ENCODE results near the gene ACKR3. TPM values are rescaled to one million over a fixed set of nuclear protein-coding genes. Genes with fewer than 3 reads are reported as not detected.

Gene ACKR3
- polyA plus RNA-seq, 3 donors from 2014 or later, result 3.1 to 7.8 (median 5.9) TPM

DNA sequence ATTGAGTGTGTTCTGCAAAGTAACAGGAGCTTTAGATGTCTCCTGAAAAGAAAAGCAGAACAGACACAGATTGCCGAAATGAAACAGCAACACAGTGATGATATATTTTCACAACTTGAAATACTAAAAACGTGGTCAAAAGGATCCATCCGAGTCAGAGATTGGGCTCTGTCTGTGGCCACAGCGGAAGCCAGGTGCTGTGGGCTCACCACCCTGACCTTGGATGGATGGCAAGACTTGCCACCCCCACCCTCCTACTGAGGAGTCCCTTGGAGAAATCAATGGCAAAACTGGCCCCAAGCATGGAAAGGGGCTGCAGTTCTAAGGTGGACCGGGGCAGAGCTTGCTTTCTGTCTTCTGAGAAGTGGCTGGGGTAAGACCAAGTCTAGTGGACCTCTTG is 31.4 kb upstream of the ACKR3 start:
- Mint-ChIP-seq H3K36me3 (peaks cover 25 to 33% (median 29%) of the 10 kb centered on the region in 3 donors), H3K27me3 (ENCODE audit: low read depth in 3 of 3) (peaks cover 0 to 4% (median 0%) of the 10 kb centered on the region in 3 donors), H3K9me3 (peaks cover 0 to 2% (median 0%) of the 10 kb centered on the region in 6 donors), H3K4me1 (peaks cover 79 to 85% of the 10 kb centered on the region in 2 donors), H3K27ac (peak overlapping the region; percentile 93 to 100 (median 97)), H3K4me3 (peak overlapping the region; percentile 95 to 99 (median 97))
- DNase-seq, result peak in 2 of 3 donors; percentile 22 to 28

DNA sequence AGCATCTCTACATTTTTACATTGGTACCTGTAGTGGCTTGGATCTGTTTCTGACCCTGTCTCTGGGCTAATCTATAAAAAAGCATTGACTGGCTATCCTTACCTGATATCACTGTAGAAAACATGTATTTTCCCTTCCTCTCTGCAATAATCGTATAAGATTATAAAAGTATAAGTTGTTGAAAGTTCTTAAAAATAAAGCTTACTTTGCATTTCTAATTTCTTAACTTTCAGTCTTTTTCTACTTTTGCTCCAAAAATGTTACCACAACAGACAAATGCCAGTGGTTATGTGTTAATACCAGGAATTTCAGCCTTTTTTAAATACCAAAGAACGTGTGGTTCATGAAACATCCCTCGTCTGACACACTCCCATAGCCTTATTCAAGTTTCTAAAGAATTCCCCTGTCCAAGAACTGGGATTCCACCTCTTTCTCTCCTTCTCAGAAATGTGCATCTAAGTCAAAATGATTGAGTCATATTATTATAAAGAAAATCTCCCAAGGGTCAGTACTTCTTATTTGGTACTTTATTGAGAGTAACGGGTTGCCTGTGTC is 28.5 kb upstream of the ACKR3 start:
- Mint-ChIP-seq H3K27me3 (ENCODE audit: low read depth in 3 of 3) (peaks cover 0 to 4% (median 0%) of the 10 kb centered on the region in 3 donors), H3K9me3 (no peaks in the 10 kb centered on the region), H3K36me3 (peaks cover 25 to 38% (median 29%) of the 10 kb centered on the region in 3 donors), H3K4me3 (peak overlapping the region; percentile 18 to 99 (median 26)), H3K4me1 (peaks cover 91 to 98% of the 10 kb centered on the region in 2 donors), H3K27ac (peak overlapping the region; percentile 51 to 93 (median 86))
- DNase-seq, result no peak

DNA sequence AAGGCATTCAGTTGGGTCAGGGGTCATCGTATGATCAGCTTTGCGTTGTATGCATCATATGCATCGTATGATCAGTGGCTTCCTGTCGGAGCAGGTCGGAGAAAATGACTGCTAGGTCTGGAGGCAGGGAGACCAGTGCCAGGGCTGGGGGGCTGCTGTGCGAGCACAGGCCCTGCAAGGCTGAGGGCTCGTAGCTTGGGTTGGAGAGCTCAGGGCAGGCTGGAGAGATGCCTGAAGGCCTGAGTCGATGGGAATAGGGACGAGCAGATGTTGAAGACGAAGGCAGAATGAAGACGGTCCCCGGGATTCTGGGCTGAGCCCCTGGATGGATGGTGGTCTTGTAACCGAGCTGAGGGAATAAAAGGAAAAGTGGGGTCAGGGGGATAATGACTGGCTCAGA is 25.3 kb upstream of the ACKR3 start:
- Mint-ChIP-seq H3K4me1 (peaks cover 98% of the 10 kb centered on the region in 2 donors), H3K27ac (peak overlapping the region; percentile 94 to 99 (median 95)), H3K9me3 (no peaks in the 10 kb centered on the region), H3K27me3 (ENCODE audit: low read depth in 3 of 3) (no peaks in the 10 kb centered on the region), H3K36me3 (peaks cover 29 to 40% (median 32%) of the 10 kb centered on the region in 3 donors), H3K4me3 (peak overlapping the region; percentile 54 to 91 (median 85))
- DNase-seq, result no peak

DNA sequence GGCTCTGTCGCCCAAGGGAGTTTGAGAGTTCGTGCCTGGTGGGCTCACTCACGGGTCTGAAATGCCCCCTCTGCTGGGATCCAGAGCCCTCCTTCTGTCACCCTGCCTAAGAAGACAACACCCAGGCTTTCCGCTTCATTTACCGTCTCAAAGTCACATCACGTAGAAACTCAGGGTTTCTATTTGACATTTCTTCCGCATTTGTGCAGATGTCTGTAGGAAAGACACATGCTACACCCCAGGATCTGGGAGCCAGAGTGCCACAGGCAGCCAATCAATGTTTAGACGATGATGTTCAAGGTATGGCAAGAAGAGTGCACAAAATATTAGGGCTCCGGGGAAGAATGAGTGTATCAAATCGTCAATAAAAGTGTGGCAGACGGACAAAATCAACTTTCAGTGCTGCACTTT is 24.4 kb upstream of the ACKR3 start:
- Mint-ChIP-seq H3K4me3 (peak overlapping the region; percentile 70 to 91 (median 85)), H3K4me1 (peaks cover 98% of the 10 kb centered on the region in 2 donors), H3K9me3 (no peaks in the 10 kb centered on the region), H3K36me3 (peaks cover 26 to 35% (median 26%) of the 10 kb centered on the region in 3 donors), H3K27ac (peak overlapping the region; percentile 94 to 99 (median 95)), H3K27me3 (ENCODE audit: low read depth in 3 of 3) (no peaks in the 10 kb centered on the region)
- DNase-seq, result no peak

DNA sequence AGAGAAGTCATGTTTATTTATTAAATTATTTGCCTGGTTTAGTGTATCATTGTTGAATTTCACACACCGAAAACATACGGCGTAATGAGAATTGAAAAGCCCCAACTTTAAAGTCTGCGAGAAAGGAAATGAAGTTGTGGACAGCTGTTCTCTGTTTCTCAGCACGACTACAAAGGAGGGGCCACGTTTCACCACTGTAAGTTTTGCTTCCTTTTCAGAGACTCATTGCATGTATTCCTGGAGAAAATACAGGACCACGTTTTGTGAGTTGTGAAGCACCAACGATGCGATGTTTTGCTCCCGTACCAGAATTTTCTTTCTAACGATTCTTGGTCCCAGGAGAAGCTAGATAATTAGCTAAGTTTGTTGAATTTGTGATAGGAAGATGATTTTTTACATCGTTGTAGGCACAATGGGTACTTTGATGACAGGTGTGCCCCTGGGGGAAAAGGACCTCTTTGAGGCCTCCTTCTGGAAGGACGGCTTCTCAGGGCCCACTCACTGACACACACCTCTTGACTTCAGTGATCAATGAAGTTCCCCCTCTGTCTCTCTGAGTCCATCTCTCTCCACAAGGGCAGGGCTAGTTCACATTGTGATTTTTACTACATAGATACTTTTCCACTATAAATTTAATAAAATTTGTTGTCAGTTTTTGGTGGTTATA is 23.7 kb upstream of the ACKR3 start:
- H3K36me3 Mint-ChIP-seq, result peaks cover 24 to 31% (median 31%) of the 10 kb centered on the region in 3 donors
- peak; percentile 40 to 48 (median 43) for DNase-seq
- peak overlapping the region; percentile 70 to 91 (median 85) for H3K4me3 Mint-ChIP-seq
- H3K27ac Mint-ChIP-seq, result peak overlapping the region; percentile 94 to 99 (median 95)
- H3K4me1 Mint-ChIP-seq, result peaks cover 98% of the 10 kb centered on the region in 2 donors
- H3K27me3 Mint-ChIP-seq (ENCODE audit: low read depth in 3 of 3), result no peaks in the 10 kb centered on the region
- H3K9me3 Mint-ChIP-seq, result no peaks in the 10 kb centered on the region

DNA sequence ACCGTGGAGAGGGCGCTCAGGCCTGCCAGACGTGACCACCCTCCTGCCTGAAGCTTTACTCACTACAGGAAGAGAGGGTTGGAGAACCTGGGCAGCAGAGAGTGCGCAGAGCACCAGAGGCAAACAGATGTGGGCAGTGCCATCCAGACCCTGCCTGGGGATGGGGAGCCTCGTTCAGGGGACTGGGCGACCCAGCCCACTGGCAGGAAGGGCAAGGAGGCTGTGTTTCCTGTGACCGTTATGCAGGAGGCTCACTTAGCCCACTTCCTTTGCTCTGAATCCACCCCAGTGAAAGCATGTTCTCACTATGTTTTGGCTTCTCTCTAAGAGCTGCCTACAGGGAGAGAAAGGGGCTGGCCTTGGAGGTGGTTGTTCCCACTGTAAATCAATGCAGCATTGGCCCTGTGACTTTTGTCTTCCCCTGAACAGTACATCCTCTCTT is 23.0 kb upstream of the ACKR3 start:
- peak overlapping the region; percentile 94 to 99 (median 95) for H3K27ac Mint-ChIP-seq
- H3K27me3 Mint-ChIP-seq (ENCODE audit: low read depth in 3 of 3), result no peaks in the 10 kb centered on the region
- H3K4me3 Mint-ChIP-seq, result peak overlapping the region; percentile 70 to 91 (median 85)
- H3K36me3 Mint-ChIP-seq, result peaks cover 19 to 27% (median 25%) of the 10 kb centered on the region in 3 donors
- peaks cover 98% of the 10 kb centered on the region in 2 donors for H3K4me1 Mint-ChIP-seq
- no peaks in the 10 kb centered on the region for H3K9me3 Mint-ChIP-seq
- peak; percentile 55 to 63 (median 62) for DNase-seq

DNA sequence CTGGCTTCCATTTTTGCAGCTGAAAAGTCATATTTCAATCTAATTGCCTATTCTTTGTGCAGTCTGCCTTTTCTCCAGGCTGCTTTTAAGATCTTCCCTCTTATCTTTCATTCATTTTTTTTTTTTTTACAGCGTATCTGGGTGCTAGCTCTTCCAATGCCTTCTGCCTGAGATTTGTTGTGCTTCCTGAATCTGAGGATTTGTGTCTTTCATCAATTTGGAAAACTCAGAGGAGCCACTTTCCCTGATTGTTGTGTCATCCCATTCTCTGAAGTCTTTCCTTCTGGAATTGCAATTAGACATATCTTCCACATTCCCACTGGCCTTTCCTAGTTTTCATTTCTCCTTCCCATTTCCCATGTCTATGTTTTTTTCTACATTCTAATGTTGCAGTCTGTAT is 21.9 kb upstream of the ACKR3 start:
- H3K27ac Mint-ChIP-seq, result peak overlapping the region; percentile 94 to 99 (median 95)
- H3K4me3 Mint-ChIP-seq, result peak overlapping the region; percentile 70 to 91 (median 85)
- peaks cover 98% of the 10 kb centered on the region in 2 donors for H3K4me1 Mint-ChIP-seq
- no peak for DNase-seq
- no peaks in the 10 kb centered on the region for H3K27me3 Mint-ChIP-seq (ENCODE audit: low read depth in 3 of 3)
- no peaks in the 10 kb centered on the region for H3K9me3 Mint-ChIP-seq
- peaks cover 9 to 23% (median 15%) of the 10 kb centered on the region in 3 donors for H3K36me3 Mint-ChIP-seq

DNA sequence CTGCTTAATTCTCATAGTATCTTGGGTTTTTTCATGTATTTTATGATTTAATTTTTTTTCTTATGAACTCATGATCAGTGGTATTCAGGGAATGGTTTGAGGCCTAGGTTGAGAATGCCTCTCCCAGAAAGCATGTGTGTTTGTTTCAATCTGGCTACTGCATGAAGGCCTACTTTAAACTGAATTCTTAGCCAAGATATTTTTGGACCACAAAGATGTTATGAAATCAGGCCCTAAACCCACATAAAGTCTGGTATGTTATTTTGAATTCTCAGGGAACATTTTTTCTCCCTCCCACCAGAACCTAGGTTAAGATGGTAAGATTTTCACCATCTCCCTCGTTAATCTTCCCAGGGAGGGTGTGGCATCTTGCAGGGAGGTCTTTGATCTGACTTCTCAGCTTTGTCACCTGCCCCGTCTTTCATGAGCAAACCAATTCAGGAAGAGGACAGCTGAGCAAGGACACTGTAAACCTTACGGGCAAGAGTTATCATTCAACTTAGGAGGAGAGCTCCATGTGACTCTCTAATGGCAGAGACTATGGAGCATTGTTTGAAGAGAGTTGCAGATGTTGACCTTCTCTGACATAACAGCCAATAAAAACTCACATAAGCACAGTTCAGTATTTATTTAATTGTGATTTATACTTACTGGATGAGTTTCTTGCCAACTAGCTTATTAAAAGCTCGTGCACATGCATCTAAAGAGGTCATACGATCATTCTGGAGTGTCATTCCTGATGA is 21.3 kb upstream of the ACKR3 start:
- Mint-ChIP-seq H3K27ac (peak overlapping the region; percentile 94 to 99 (median 95)), H3K4me1 (peaks cover 98% of the 10 kb centered on the region in 2 donors), H3K36me3 (peaks cover 4 to 18% (median 14%) of the 10 kb centered on the region in 3 donors), H3K4me3 (peak overlapping the region; percentile 70 to 91 (median 85)), H3K27me3 (ENCODE audit: low read depth in 3 of 3) (no peaks in the 10 kb centered on the region), H3K9me3 (no peaks in the 10 kb centered on the region)
- DNase-seq, result no peak

DNA sequence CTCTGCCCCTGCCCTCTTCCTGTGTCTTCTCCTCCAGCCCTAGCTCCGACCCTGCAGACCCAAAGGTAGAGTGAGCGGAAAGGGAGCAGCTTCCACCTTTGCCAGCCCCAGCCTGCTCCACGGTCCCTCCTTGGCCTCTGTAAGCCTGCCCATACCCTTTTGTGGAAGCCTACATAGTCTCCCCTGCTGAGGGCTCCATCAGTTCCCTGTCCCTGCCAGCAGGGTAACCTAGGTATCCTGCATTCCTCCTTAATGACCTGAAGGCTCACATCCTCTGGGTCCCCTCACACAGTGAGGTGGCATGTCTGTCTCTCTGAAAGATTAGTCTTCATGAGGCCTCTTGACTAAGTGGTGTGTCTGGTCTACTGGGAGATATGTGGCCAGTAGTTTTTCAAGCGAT is 20.5 kb upstream of the ACKR3 start:
- Mint-ChIP-seq H3K9me3 (peaks cover 0 to 6% (median 2%) of the 10 kb centered on the region in 6 donors), H3K4me3 (peak overlapping the region in 4 of 5 donors; percentile 40 to 55 (median 50)), H3K27me3 (ENCODE audit: low read depth in 3 of 3) (peaks cover 0 to 1% (median 0%) of the 10 kb centered on the region in 3 donors), H3K27ac (peak overlapping the region; percentile 94 to 99 (median 95)), H3K4me1 (peaks cover 99 to 100% of the 10 kb centered on the region in 2 donors), H3K36me3 (peaks cover 9 to 23% (median 19%) of the 10 kb centered on the region in 3 donors)
- no peak for DNase-seq

DNA sequence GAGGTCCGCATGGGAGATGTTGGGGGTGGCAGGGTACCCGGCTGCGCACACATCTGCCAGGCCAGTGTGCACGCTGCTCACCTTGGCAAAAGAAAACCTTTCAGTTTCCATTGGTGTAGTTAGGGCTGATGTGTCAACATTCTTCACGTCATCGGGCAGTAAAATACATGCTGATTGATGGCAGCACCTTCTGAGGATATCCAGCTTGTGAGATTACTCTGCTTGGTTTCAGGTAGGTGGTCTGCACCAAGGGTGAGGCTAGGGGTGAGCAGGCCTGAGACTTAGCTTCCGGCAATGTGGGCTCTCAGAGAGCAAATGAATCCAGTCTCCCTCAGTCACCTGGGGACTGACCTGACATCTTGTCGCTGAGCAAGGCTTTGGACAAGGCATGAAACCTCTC is 19.3 kb upstream of the ACKR3 start:
- peak overlapping the region in 3 of 5 donors; percentile 14 to 58 (median 53) for H3K4me3 Mint-ChIP-seq

DNA sequence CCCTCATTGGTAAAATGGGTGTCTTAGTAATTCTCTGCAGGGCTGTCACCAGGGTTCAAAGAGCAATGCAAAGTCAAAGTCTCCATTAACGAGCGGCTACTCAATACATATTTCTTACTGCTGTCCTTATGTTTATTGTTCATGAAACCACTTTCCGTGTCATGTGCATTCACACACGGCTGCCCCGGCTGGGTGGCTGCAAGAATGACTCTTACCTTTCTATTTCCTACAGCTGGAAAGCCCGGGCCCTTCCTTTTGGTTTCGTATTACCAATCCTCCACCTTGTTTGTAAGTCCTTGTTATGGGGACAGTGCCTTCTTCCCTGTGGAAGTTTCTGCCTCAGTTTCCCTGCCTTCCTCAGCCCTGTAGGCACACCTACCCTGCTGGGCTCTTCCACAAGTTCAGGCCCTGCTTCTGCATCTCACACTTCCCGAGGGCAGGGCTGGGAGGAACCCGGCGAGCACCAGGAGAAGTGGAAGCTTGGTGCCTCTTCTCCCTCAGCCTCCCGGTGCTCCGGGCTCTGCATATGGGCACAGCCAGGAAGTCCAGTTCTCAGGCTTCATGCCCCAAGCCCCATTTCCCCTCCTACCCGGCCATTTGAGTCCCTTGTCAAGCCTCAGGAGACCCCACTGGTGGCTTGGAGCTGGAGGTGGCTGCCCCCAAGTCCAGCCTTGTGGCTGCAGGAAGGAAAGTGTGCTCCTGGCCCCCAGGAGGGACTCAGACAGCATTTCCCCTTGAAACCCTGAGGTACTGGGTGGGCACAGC is 18.7 kb upstream of the ACKR3 start:
- H3K27me3 Mint-ChIP-seq (ENCODE audit: low read depth in 3 of 3), result peaks cover 0 to 2% (median 0%) of the 10 kb centered on the region in 3 donors
- H3K36me3 Mint-ChIP-seq, result peaks cover 18 to 36% (median 25%) of the 10 kb centered on the region in 3 donors
- DNase-seq, result no peak
- H3K27ac Mint-ChIP-seq, result peak overlapping the region; percentile 84 to 99 (median 94)
- peak overlapping the region in 3 of 5 donors; percentile 49 to 58 (median 53) for H3K4me3 Mint-ChIP-seq
- peaks cover 2 to 17% (median 7%) of the 10 kb centered on the region in 6 donors for H3K9me3 Mint-ChIP-seq
- H3K4me1 Mint-ChIP-seq, result peaks cover 96 to 100% of the 10 kb centered on the region in 2 donors

More for the DNA sequence above, 19.3 kb upstream of the ACKR3 start:
- peak overlapping the region; percentile 84 to 99 (median 94) for H3K27ac Mint-ChIP-seq
- H3K27me3 Mint-ChIP-seq (ENCODE audit: low read depth in 3 of 3), result peaks cover 0 to 2% (median 0%) of the 10 kb centered on the region in 3 donors
- H3K4me1 Mint-ChIP-seq, result peaks cover 96 to 100% of the 10 kb centered on the region in 2 donors
- H3K36me3 Mint-ChIP-seq, result peaks cover 18 to 34% (median 24%) of the 10 kb centered on the region in 3 donors
- peaks cover 2 to 17% (median 7%) of the 10 kb centered on the region in 6 donors for H3K9me3 Mint-ChIP-seq
- DNase-seq, result no peak

DNA sequence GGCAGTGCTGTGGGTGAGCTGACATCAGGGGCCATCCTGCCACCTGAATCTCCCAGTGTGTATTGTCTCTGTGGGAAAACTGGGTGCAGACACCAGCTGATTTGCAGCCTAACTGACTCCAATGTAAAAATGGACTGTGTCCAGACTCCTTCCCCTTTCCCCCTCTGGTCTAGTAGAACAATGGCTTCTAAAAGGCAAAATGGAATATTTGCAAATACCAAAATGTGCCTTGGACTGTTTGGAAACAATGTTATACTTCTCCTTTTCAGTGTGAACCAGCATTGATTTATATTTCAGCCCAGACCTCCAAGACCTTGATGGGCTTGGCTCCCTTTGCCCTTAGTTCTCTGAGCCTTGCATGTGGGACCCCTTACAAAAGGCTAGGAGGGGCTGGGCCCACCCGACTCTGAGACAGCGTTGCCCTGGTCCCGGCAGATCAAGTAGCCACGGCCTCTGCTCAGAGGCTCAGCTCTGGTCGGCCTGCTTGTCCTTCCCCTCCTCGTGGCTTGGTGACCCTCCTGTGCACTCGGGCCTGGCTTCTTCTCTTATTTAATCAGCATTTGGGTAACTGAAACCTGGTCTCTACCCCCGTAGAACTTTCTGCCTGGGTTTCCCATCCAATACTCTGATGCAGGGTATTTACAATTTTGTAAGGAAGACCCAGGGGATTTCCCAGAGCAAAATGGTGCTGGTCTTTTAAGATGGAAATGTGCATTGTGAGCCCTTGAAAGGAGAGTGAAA is 18.0 kb upstream of the ACKR3 start:
- Mint-ChIP-seq H3K27ac (peak overlapping the region in 5 of 6 donors; percentile 49 to 99 (median 84)), H3K9me3 (peaks cover 2 to 17% (median 7%) of the 10 kb centered on the region in 6 donors), H3K27me3 (ENCODE audit: low read depth in 3 of 3) (peaks cover 0 to 2% (median 0%) of the 10 kb centered on the region in 3 donors), H3K36me3 (peaks cover 23 to 40% (median 31%) of the 10 kb centered on the region in 3 donors), H3K4me1 (peaks cover 96 to 100% of the 10 kb centered on the region in 2 donors), H3K4me3 (peak overlapping the region in 2 of 5 donors; percentile 21 to 40)
- no peak for DNase-seq
